ENCODE data around the gene THUMPD2.

DNA sequence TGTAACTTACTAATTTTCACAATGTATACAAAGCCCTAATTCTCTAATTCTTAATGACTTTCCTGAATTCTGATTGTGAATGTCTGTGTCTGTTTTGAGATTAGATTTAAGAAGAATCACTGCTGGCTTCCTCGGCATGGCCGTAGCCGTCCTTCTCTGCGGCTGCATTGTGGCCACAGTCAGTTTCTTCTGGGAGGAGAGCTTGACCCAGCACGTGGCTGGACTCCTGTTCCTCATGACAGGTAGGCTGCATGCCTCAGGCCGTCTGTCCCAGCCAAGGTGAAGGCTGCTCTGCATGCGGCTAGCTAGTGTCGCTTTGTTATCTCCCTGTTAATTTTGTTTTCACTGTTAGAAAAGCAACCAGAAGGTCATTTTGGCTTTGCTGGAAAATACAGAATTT, 72.1 kb downstream of the THUMPD2 start:
- TF ChIP-seq, protein P1, sequence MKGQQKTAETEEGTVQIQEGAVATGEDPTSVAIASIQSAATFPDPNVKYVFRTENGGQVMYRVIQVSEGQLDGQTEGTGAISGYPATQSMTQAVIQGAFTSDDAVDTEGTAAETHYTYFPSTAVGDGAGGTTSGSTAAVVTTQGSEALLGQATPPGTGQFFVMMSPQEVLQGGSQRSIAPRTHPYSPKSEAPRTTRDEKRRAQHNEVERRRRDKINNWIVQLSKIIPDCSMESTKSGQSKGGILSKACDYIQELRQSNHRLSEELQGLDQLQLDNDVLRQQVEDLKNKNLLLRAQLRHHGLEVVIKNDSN (IDR thresholded peaks at IDR 0.05), result no peak
- TF ChIP-seq CREB1 (IDR thresholded peaks at IDR 0.05; ENCODE audit: low read depth), result no peak
- no peak for TF ChIP-seq CEBPB (IDR thresholded peaks at IDR 0.05)
- no peak for TF ChIP-seq RAD21 (IDR thresholded peaks at IDR 0.05; ENCODE audit: low read depth)
- TF ChIP-seq TAF1 (IDR thresholded peaks at IDR 0.05; ENCODE audit: low read depth), result no peak
- TF ChIP-seq NFIC (IDR thresholded peaks at IDR 0.05), result no peak
- TF ChIP-seq EP300 (IDR thresholded peaks at IDR 0.05; ENCODE audit: borderline replicate concordance), result no peak
- TF ChIP-seq YY1 (IDR thresholded peaks at IDR 0.05; ENCODE audit: low read depth), result no peak
- TF ChIP-seq, protein P2, sequence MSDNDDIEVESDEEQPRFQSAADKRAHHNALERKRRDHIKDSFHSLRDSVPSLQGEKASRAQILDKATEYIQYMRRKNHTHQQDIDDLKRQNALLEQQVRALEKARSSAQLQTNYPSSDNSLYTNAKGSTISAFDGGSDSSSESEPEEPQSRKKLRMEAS (IDR thresholded peaks at IDR 0.05), result no peak
- TF ChIP-seq REST (IDR thresholded peaks at IDR 0.05; ENCODE audit: low read depth), result no peak
- TF ChIP-seq TEAD4 (IDR thresholded peaks at IDR 0.05), result no peak
- no peak for TF ChIP-seq TCF12 (IDR thresholded peaks at IDR 0.05; ENCODE audit: low read depth)
- no peak for TF ChIP-seq EGR1 (IDR thresholded peaks at IDR 0.05)
